Suprapubic skin (tissue), 4 donors: ENCODE data around the gene CDK1. TPM values are rescaled to one million over a fixed set of nuclear protein-coding genes. Genes with fewer than 3 reads are reported as not detected.
A peak's percentile ranks its signal among the peaks of the same experiment; 100 is the strongest.

Experiments used
- DNase-seq, 2 donors: peaks; one replicate each; pipeline ENCODE4 v3.0.0-alpha.2; 2019; ENCODE audit warnings: low spot score in 2 of 2
- H3K27ac ChIP-seq: fragments of 200-600 bp; sonication (generic); one replicate; pipeline ENCODE4 v1.5.1; 2019
- H3K27me3 ChIP-seq: fragments of 200-600 bp; sonication (generic); one replicate; pipeline ENCODE4 v1.5.1; 2019
- H3K36me3 ChIP-seq: fragments of 200-600 bp; sonication (generic); one replicate; pipeline ENCODE4 v1.5.1; 2019
- H3K4me1 ChIP-seq: fragments of 200-600 bp; sonication (generic); one replicate; pipeline ENCODE4 v1.5.1; 2019
- H3K4me3 ChIP-seq: fragments of 200-600 bp; sonication (generic); one replicate; pipeline ENCODE4 v1.5.1; 2019; ENCODE audit warnings: mild to moderate bottlenecking
- H3K9me3 ChIP-seq: fragments of 200-600 bp; sonication (generic); one replicate; pipeline ENCODE4 v1.5.1; 2019
- CTCF ChIP-seq, 2 donors: fragments of 200-600 bp in 1 of 2; fragments of 450-650 bp in 1 of 2; sonication (generic) in 1 of 2; IDR thresholded peaks; one replicate each; pipeline ENCODE4 v1.5.1; 2016 to 2019; ENCODE audit warnings: antibody characterized with exemption in 2 of 2, mild to moderate bottlenecking in 1 of 2, moderate library complexity in 1 of 2
- EP300 ChIP-seq: sonication (generic); formaldehyde crosslinking; IDR thresholded peaks from one replicate; pipeline ENCODE4 v1.6.1; 2017; ENCODE audit warnings: antibody characterized with exemption
- POLR2A ChIP-seq, 2 donors: fragments of 450-650 bp; IDR thresholded peaks; one replicate each; pipeline ENCODE4 v1.6.1; 2017; ENCODE audit warnings: antibody characterized with exemption in 2 of 2, mild to moderate bottlenecking in 2 of 2, moderate library complexity in 2 of 2
- POLR2AphosphoS5 ChIP-seq, 3 donors: sonication (generic); formaldehyde crosslinking; IDR thresholded peaks; one replicate each; pipeline ENCODE4 v1.6.1; 2017; ENCODE audit warnings: antibody characterized with exemption in 3 of 3
- WGBS: methylation state at CpG from one replicate; pipeline ENCODE4 v1.1.5; 2018; 5-methylcytosine and 5-hydroxymethylcytosine counted together
- total RNA-seq, 4 donors: library from RNA; depleted of rRNA; stranded (reverse); fragments of >200 nt; gene quantifications; one replicate each; pipeline ENCODE4 v1.1.0, GENCODE V29; 2016

CDK1 gene
- total RNA-seq, 4 donors from 2014 or later = 4.8 to 14.3 (median 8.6) TPM

GRCh38 chr10:60757420-60757895 lies 20.8 kb upstream of the CDK1 start:
- Histone ChIP-seq H3K27me3 (no peaks in the 10 kb centered on the region), H3K9me3 (no peaks in the 10 kb centered on the region), H3K4me3 (no peak overlapping the region), H3K36me3 (no peaks in the 10 kb centered on the region), H3K4me1 (no peaks in the 10 kb centered on the region), H3K27ac (no peak overlapping the region)
- WGBS = 47% methylated on average over 3 of the region's 3 CpGs
- TF ChIP-seq CTCF (IDR thresholded peaks at IDR 0.05) (no peak), EP300 (no peak), POLR2AphosphoS5 (IDR thresholded peaks at IDR 0.05) (no peak), POLR2A (IDR thresholded peaks at IDR 0.05) (no peak)
- DNase-seq = no peak

DNA sequence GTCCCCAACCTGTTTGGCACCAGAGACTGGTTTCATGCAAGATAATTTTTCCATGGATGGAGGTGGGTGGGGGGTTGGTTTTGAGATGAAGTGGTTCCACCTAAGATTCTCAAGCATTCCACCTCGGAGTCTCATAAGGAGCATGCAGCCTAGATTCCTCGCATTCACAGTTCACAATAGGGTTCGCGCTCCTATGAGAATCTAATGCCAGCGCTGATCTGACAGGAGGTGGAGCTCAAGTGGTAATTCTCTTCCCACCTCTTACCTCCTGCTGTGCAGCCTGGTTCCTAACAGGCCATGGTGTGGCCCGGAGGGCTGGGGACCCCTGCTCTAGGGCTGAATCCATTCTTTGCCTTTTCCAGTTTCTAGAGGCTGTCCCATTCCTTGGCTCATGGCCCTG lies 19.1 kb upstream of the CDK1 start:
- TF ChIP-seq POLR2AphosphoS5 (IDR thresholded peaks at IDR 0.05) = no peak
- H3K36me3 ChIP-seq = no peaks in the 10 kb centered on the region
- H3K4me1 ChIP-seq = no peaks in the 10 kb centered on the region
- H3K9me3 ChIP-seq = no peaks in the 10 kb centered on the region
- H3K27me3 ChIP-seq = no peaks in the 10 kb centered on the region
- 86% methylated on average over 6 of the region's 6 CpGs for WGBS
- no peak overlapping the region for H3K4me3 ChIP-seq
- no peak overlapping the region for H3K27ac ChIP-seq
- no peak for DNase-seq

DNA sequence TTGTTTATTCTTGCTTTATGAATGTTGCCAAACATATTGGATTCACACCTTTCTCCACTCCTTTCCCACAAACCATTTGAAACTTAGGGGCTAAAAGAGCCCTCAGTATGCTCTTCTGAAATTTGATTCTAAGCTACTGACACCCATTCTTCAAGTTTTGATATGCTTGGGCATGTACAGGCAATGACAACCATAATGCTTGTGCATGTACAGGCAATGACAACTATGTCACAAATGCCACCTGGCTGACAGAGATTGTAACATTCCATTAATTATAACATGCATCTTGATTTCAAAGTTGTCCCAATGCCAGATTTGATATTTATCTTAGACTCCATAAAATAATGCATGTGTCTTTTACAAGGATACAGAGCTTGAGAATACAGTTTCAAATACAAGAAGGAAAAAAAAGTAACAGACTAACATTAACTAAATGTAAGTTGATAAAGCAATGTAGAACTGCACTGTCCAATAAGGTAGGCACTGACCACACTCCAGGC lies 17.5 kb upstream of the CDK1 start:
- no peak for TF ChIP-seq CTCF (IDR thresholded peaks at IDR 0.05)
- no peak for TF ChIP-seq EP300
- TF ChIP-seq POLR2AphosphoS5 (IDR thresholded peaks at IDR 0.05) = peak in 1 of 3 donors; percentile 14
- TF ChIP-seq POLR2A (IDR thresholded peaks at IDR 0.05) = no peak
- Histone ChIP-seq H3K4me3 (no peak overlapping the region), H3K27me3 (no peaks in the 10 kb centered on the region), H3K9me3 (no peaks in the 10 kb centered on the region), H3K4me1 (no peaks in the 10 kb centered on the region), H3K27ac (no peak overlapping the region), H3K36me3 (no peaks in the 10 kb centered on the region)
- DNase-seq = no peak

DNA sequence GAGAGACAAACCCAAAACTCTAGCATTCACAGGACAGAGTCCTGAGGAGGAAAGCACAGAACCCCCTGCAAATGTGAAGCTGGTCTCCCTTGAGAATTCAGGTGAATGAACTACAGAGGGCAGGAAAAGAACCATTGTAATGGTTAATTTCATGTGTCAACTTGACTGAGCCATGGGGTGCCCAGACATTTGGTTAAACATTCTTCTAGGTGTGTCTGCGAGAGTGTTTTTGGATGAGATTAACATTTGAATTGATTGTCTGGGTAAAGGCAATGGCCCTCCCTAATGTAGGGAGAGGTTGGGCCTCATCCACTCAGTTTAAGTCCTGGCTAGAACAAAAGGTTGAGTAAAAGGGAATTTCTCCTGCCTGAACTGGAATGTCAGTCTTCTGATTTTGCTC lies 15.7 kb upstream of the CDK1 start:
- H3K4me3 ChIP-seq = no peak overlapping the region
- no peak for DNase-seq
- no peak overlapping the region for H3K27ac ChIP-seq
- no peaks in the 10 kb centered on the region for H3K9me3 ChIP-seq
- TF ChIP-seq EP300 = no peak
- TF ChIP-seq CTCF (IDR thresholded peaks at IDR 0.05) = no peak
- no peak for TF ChIP-seq POLR2AphosphoS5 (IDR thresholded peaks at IDR 0.05)
- no peak for TF ChIP-seq POLR2A (IDR thresholded peaks at IDR 0.05)
- WGBS = 89% methylated on average over 1 of the region's 1 CpG
- H3K4me1 ChIP-seq = no peaks in the 10 kb centered on the region
- H3K36me3 ChIP-seq = no peaks in the 10 kb centered on the region
- H3K27me3 ChIP-seq = no peaks in the 10 kb centered on the region

GRCh38 chr10:60767424-60767823 lies 10.9 kb upstream of the CDK1 start:
- no peaks in the 10 kb centered on the region for H3K4me1 ChIP-seq
- H3K27ac ChIP-seq = no peak overlapping the region
- no peaks in the 10 kb centered on the region for H3K36me3 ChIP-seq
- TF ChIP-seq EP300 = no peak
- TF ChIP-seq POLR2AphosphoS5 (IDR thresholded peaks at IDR 0.05) = no peak
- no peak overlapping the region for H3K4me3 ChIP-seq
- H3K27me3 ChIP-seq = no peaks in the 10 kb centered on the region
- WGBS = 66% methylated on average over 6 of the region's 6 CpGs
- DNase-seq = no peak
- no peaks in the 10 kb centered on the region for H3K9me3 ChIP-seq

- Histone ChIP-seq H3K4me1 (no peaks in the 10 kb centered on the region), H3K27me3 (no peaks in the 10 kb centered on the region), H3K27ac (no peak overlapping the region), H3K36me3 (no peaks in the 10 kb centered on the region), H3K9me3 (no peaks in the 10 kb centered on the region), H3K4me3 (no peak overlapping the region)
- no peak for TF ChIP-seq EP300
- no peak for TF ChIP-seq POLR2AphosphoS5 (IDR thresholded peaks at IDR 0.05)
- TF ChIP-seq CTCF (IDR thresholded peaks at IDR 0.05) = no peak
- no peak for TF ChIP-seq POLR2A (IDR thresholded peaks at IDR 0.05)
- DNase-seq = no peak
- 53% methylated on average over 2 of the region's 2 CpGs for WGBS
These were observed 8.9 kb upstream of the CDK1 start for GRCh38 chr10:60769406-60769805.
